GM21723 (cell line): ENCODE results near the gene LGALS3BP.
"Not testable (repeated sequence)": the region's sequence is repeated elsewhere in the genome, so short reads cannot be mapped to it uniquely, and the experiment has no call there.

Source experiments
- ATAC-seq: cut with Tn5 transposase; IDR thresholded peaks from one replicate; pipeline ENCODE4 v1.9.1; 2021; ENCODE audit warnings: mild to moderate bottlenecking, moderate library complexity; ENCODE audit not compliant: unreplicated experiment

LGALS3BP gene

GRCh38 chr17:78979780-78980623 lies at the start of gene LGALS3BP:
TSS of gene LGALS3BP (minus strand) at chr17:78979923. CDS start at chr17:78977191, 2,732 bp downstream.
- no peak for ATAC-seq

- no peak for ATAC-seq
Measured at GRCh38 chr17:79028496-79029326, 49.0 kb upstream of the LGALS3BP start.

- ATAC-seq, result no peak
Measured at GRCh38 chr17:79027925-79028491, 48.3 kb upstream of the LGALS3BP start.

- ATAC-seq, result no peak
Measured at GRCh38 chr17:79027274-79027924, 47.7 kb upstream of the LGALS3BP start.

- ATAC-seq, result no peak
Measured at GRCh38 chr17:79026376-79027273, 46.9 kb upstream of the LGALS3BP start.

- no peak for ATAC-seq
Measured at GRCh38 chr17:79024901-79025737, 45.4 kb upstream of the LGALS3BP start.

- no peak for ATAC-seq
Measured at GRCh38 chr17:79023886-79024771, 44.4 kb upstream of the LGALS3BP start, which contains the start of gene C1QTNF1. TSS of gene C1QTNF1 (plus strand) at chr17:79024169. CDS start at chr17:79043969, 19,800 bp downstream.

- no peak for ATAC-seq
Measured at GRCh38 chr17:79023180-79023705, 43.5 kb upstream of the LGALS3BP start.

- ATAC-seq, result no peak
Measured at GRCh38 chr17:79022507-79022991, 42.8 kb upstream of the LGALS3BP start.

GRCh38 chr17:79021929-79022328 lies 42.2 kb upstream of the LGALS3BP start:
- not testable (repeated sequence) for ATAC-seq

GRCh38 chr17:79020631-79021301 lies 41.0 kb upstream of the LGALS3BP start:
- no peak for ATAC-seq

- ATAC-seq, result no peak
Measured at GRCh38 chr17:79019632-79020584, 40.2 kb upstream of the LGALS3BP start.

- ATAC-seq, result no peak
Measured at GRCh38 chr17:79019261-79019631, 39.5 kb upstream of the LGALS3BP start.

GRCh38 chr17:79018370-79018695 lies 38.6 kb upstream of the LGALS3BP start:
- no peak for ATAC-seq

GRCh38 chr17:79017546-79018369 lies 38.0 kb upstream of the LGALS3BP start:
- no peak for ATAC-seq
